GM12878 (cell line): ENCODE results near the gene DLX1. TPM values are rescaled to one million over a fixed set of nuclear protein-coding genes. Genes with fewer than 3 reads are reported as not detected.
A peak's percentile ranks its signal among the peaks of the same experiment; 100 is the strongest.

Source experiments
- ATAC-seq: fragments of 200-7000 bp; cut with Tn5 transposase; 3 replicates; pipeline ENCODE4 v1.9.1; 2020; ENCODE audit warnings: mild to moderate bottlenecking, moderate library complexity
- BruUV-seq: library from RNA; stranded (reverse); fragments of 400-500 nt; replicated peaks from 2 replicates; lab custom pipeline; 2021; lab: Mats Ljungman, UMichigan
- CTCF ChIA-PET: fragments of 300-600 bp; sonication (Branson Sonifier 250); formaldehyde crosslinking; extraction: SDS; loops from one replicate; lab custom pipeline; 2021; ENCODE audit warnings: inconsistent platforms; lab: Yijun Ruan, JAX
- POLR2A ChIA-PET: fragments of 350-600 bp; formaldehyde crosslinking; extraction: SDS; loops from one replicate; lab custom pipeline; 2021; ENCODE audit warnings: inconsistent platforms; lab: Charles Lee
- RAD21 ChIA-PET: fragments of 300-600 bp; sonication (Branson Sonifier 250); formaldehyde crosslinking; loops from one replicate; lab custom pipeline; 2023; ENCODE audit warnings: antibody characterized with exemption; ENCODE audit not compliant: unreplicated experiment; lab: Charles Lee
- SMC1A ChIA-PET: fragments of 300-600 bp; sonication (Branson Sonifier 250); formaldehyde crosslinking; loops from one replicate; lab custom pipeline; 2023; ENCODE audit not compliant: unreplicated experiment, uncharacterized antibody; lab: Charles Lee
- DNase-seq: peaks from one replicate; pipeline ENCODE4 v3.0.0-alpha.2; 2011; ENCODE audit warnings: low read depth, low spot score
- FAIRE-seq: peaks from 3 replicates; lab custom pipeline; 2011; peaks lifted over from hg19 to GRCh38; lab: Jason Lieb, UNC
- H2AFZ ChIP-seq: 2 replicates; pipeline ENCODE4 v1.6.0; 2011; ENCODE audit warnings: low read depth, low read length, control low read depth; ENCODE audit not compliant: control insufficient read depth
- H3K27ac ChIP-seq: 2 replicates; pipeline ENCODE4 v1.5.1; 2011; ENCODE audit warnings: control low read depth; ENCODE audit not compliant: control insufficient read depth, insufficient read depth
- H3K27me3 ChIP-seq, 2 experiments: replicated peaks in 1 of 2; 2 replicates each; pipeline versions ENCODE4 v1.6.0 to v1.6.1; 2011; ENCODE audit warnings: low read length in 1 of 2; ENCODE audit not compliant: control insufficient read depth in 2 of 2, insufficient read depth in 2 of 2
- H3K36me3 ChIP-seq, 2 experiments: 2 replicates each; pipeline ENCODE4 v1.5.1; 2011; ENCODE audit warnings: low read length in 1 of 2; ENCODE audit not compliant: control insufficient read depth in 2 of 2, insufficient read depth in 2 of 2
- H3K4me1 ChIP-seq: 2 replicates; pipeline ENCODE4 v1.6.1; 2011; ENCODE audit warnings: mild to moderate bottlenecking, low read length, moderate library complexity, mixed read lengths; ENCODE audit not compliant: control insufficient read depth, insufficient read depth
- H3K4me2 ChIP-seq: 2 replicates; pipeline ENCODE4 v1.6.0; 2011; ENCODE audit warnings: control low read depth; ENCODE audit not compliant: control insufficient read depth, insufficient read depth
- H3K4me3 ChIP-seq: fragments of 200-600 bp; sonication (generic); 2 replicates; pipeline ENCODE4 v1.5.1; 2016
- H3K79me2 ChIP-seq: 2 replicates; pipeline ENCODE4 v1.6.0; 2011; ENCODE audit warnings: low read length; ENCODE audit not compliant: control insufficient read depth, insufficient read depth
- H3K9ac ChIP-seq: 2 replicates; pipeline ENCODE4 v1.8.0; 2011; ENCODE audit warnings: low read length, control low read depth, mixed read lengths; ENCODE audit not compliant: control insufficient read depth, insufficient read depth
- H3K9me3 ChIP-seq: replicated peaks from 3 replicates; pipeline ENCODE4 v1.5.1; 2011; ENCODE audit warnings: mild to moderate bottlenecking, low read length; ENCODE audit not compliant: control insufficient read depth, insufficient read depth
- H4K20me1 ChIP-seq: 2 replicates; pipeline ENCODE4 v1.6.0; 2011; ENCODE audit not compliant: control insufficient read depth, insufficient read depth
- ZZZ3 ChIP-seq: IDR thresholded peaks from 2 replicates; pipeline ENCODE4 v1.6.1; 2011; ENCODE audit warnings: low read depth; ENCODE audit not compliant: control insufficient read depth, insufficient read length
- WGBS: methylation state at CpG from one replicate; pipeline ENCODE4 v1.1.6; 2016; ENCODE audit warnings: low lambda C conversion rate; ENCODE audit not compliant: insufficient replicate concordance, insufficient coverage; ENCODE audit errors: missing lambda C conversion rate; 5-methylcytosine and 5-hydroxymethylcytosine counted together
- in situ Hi-C: fragments of 300-500 bp; cut with MboI; formaldehyde crosslinking; loops from 9 replicates; pipeline ENCODE4 v1.14.3; 2018; ENCODE audit warnings: mixed read lengths
- intact Hi-C: fragments of 100-400 bp; cut with micrococcal nuclease; formaldehyde crosslinking; loops from one replicate; pipeline ENCODE4 v1.14.2; 2022; ENCODE audit not compliant: unreplicated experiment
- polyA plus RNA-seq, 11 experiments: library from polyadenylated mRNA; depleted of rRNA in 4 of 11; unstranded in 6 of 11; stranded (reverse) in 5 of 11; fragments of >200 nt; fragmentation: Nextera tagmentation in 4 of 11; fragmentation: Illumina TruSeq in 1 of 11; extraction: Ambion mirVana in 4 of 11; extraction: Trizol in 1 of 11; gene quantifications; 1 replicate in 1 of 11; 2 replicates in 10 of 11; pipeline versions ENCODE4 v1.2.1 to v1.2.3, GENCODE V29; 2011 to 2016; ENCODE audit warnings: inconsistent platforms in 2 of 11, missing spikeins in 2 of 11, low read depth in 1 of 11
- total RNA-seq, 4 experiments: library from RNA; depleted of rRNA in 3 of 4; stranded (reverse); fragments of >200 nt in 3 of 4; fragmentation: Illumina TruSeq in 1 of 4; extraction: Trizol in 1 of 4; gene quantifications; 2 replicates each; pipeline versions ENCODE4 v1.2.1 to v1.2.3, GENCODE V29; 2013 to 2021
- TF ChIP-seq, protein P1 (sequence below), 3 experiments: IDR thresholded peaks in 2 of 3; conservative IDR thresholded peaks in 1 of 3; 2 replicates each; pipeline ENCODE4 v1.5.1; 2011; ENCODE audit warnings: low read depth in 3 of 3, low read length in 3 of 3, mild to moderate bottlenecking in 3 of 3, control low read depth in 2 of 3, moderate library complexity in 2 of 3, inconsistent platforms in 1 of 3, mixed read lengths in 1 of 3; ENCODE audit not compliant: control insufficient read depth in 2 of 3, insufficient read depth in 1 of 3; ENCODE audit errors: extremely low read depth in 1 of 3

The DLX1 gene
- total and polyA plus RNA-seq, 10 of the 15 experiments (the other 5 are each of a cell fraction or from before 2014, with no cell fraction given), result 0.06 TPM; not detected in 9

DNA sequence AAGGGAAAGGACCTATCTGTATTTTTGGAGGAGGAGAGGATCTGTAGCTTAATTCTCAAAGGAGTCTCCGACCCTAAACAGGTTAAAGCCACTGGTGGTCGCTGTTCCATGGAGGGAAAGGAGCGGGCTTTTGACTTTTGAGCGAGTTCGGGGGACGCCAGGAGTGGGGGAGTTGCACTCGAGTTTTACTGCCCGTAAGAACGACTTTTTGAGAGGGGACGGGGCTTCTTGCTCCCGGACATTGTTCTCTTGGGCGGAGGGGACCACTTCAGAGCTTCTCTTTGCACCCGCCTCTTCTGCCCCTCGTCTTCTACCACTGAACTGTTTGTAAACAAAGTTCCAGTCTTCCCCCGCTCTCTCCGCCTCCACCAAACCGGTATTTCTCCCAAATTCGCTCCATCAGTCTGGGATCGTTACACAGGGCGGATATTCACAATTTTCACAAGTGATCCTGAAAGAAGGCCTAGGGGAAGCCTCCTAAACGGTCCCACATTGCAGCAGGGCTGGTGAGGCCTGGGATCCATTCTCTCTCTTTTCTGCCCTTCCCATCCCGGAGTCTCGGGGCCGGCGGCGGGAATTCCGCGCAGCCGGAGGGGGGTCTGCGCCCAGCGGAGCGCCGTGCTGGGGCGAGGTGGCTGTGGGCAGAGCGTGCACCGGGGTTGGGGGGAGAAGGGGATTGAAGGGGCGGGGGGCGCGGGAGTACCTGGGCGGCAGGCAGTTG is 10.8 kb downstream of the DLX1 start:
- in situ Hi-C loops (no loop called here), intact Hi-C loops (no loop called here)
- RAD21 ChIA-PET, result no interaction called here
- no peak; the same call in 2 of the 3 replicates for ATAC-seq
- Histone ChIP-seq H3K9ac (no peak overlapping the region), H2AFZ (peak overlapping the region; percentile 54; the same call in 1 of the 2 replicates), H3K27me3 (peaks cover 34 to 59% of the 10 kb centered on the region in 2 experiments), H3K9me3 (no peaks in the 10 kb centered on the region), H4K20me1 (peaks cover 2% of the 10 kb centered on the region; the same call in 1 of the 2 replicates), H3K4me3 (peak overlapping the region; percentile 65; the same call in 1 of the 2 replicates), H3K79me2 (no peaks in the 10 kb centered on the region), H3K27ac (no peak overlapping the region), H3K4me2 (peak overlapping the region; percentile 92), H3K4me1 (peaks cover 25% of the 10 kb centered on the region), H3K36me3 (no peaks in the 10 kb centered on the region)
- POLR2A ChIA-PET, result no interaction called here
- FAIRE-seq, result no peak
- 23% methylated on average over 32 of the region's 40 CpGs for WGBS
- SMC1A ChIA-PET, result interaction anchor here (0.9 to 1.0 kb wide), 2 partner anchors 18 to 236 kb away, joined by 3 read pairs; no protein-coding TSS in a partner anchor
- DNase-seq, result no peak
- BruUV-seq, result no TSS peak
- TF ChIP-seq, protein P1, sequence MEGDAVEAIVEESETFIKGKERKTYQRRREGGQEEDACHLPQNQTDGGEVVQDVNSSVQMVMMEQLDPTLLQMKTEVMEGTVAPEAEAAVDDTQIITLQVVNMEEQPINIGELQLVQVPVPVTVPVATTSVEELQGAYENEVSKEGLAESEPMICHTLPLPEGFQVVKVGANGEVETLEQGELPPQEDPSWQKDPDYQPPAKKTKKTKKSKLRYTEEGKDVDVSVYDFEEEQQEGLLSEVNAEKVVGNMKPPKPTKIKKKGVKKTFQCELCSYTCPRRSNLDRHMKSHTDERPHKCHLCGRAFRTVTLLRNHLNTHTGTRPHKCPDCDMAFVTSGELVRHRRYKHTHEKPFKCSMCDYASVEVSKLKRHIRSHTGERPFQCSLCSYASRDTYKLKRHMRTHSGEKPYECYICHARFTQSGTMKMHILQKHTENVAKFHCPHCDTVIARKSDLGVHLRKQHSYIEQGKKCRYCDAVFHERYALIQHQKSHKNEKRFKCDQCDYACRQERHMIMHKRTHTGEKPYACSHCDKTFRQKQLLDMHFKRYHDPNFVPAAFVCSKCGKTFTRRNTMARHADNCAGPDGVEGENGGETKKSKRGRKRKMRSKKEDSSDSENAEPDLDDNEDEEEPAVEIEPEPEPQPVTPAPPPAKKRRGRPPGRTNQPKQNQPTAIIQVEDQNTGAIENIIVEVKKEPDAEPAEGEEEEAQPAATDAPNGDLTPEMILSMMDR (IDR thresholded peaks at IDR 0.05 in 2 of 3, conservative IDR thresholded peaks at IDR 0.05 in 1 of 3; ENCODE audit: control insufficient read depth in 2 of 3, extremely low read depth in 1 of 3, insufficient read depth in 1 of 3, low read depth in 3 of 3, low read length in 3 of 3), result peak in 1 of 3 experiments; percentile 19; a peak in 1 of 6 replicates
- TF ChIP-seq ZZZ3, result no peak
- CTCF ChIA-PET, result interaction anchor here (0.6 kb wide), 1 partner anchor 521 kb away, joined by 4 read pairs; no protein-coding TSS in a partner anchor
